Small intestine (tissue), 7 donors: ENCODE results near the gene OR2A14. TPM values are rescaled to one million over a fixed set of nuclear protein-coding genes. Genes with fewer than 3 reads are reported as not detected.
"Not testable (repeated sequence)": the region's sequence is repeated elsewhere in the genome, so short reads cannot be mapped to it uniquely, and the experiment has no call there.

Experiments used
- DNase-seq, 2 donors: peaks; one replicate each; pipeline versions ENCODE4 v3.0.0 to v3.0.0-alpha.2; 2013
- FAIRE-seq: peaks from 2 replicates; lab custom pipeline; 2012; peaks lifted over from hg19 to GRCh38; lab: Jason Lieb, UNC
- H3K27ac ChIP-seq, 3 donors: one replicate each; pipeline ENCODE4 v1.5.1; 2013; ENCODE audit warnings: low read length in 2 of 3, mild to moderate bottlenecking in 2 of 3, control low read depth in 1 of 3, inconsistent platforms in 1 of 3, low read depth in 1 of 3, moderate library complexity in 1 of 3
- H3K27me3 ChIP-seq, 3 donors: one replicate each; pipeline ENCODE4 v1.6.1; 2013; ENCODE audit warnings: low read length in 3 of 3, inconsistent platforms in 1 of 3; ENCODE audit not compliant: control insufficient read depth in 3 of 3, insufficient read depth in 3 of 3
- H3K36me3 ChIP-seq, 3 donors: one replicate each; pipeline ENCODE4 v1.6.1; 2013; ENCODE audit warnings: low read length in 3 of 3, inconsistent platforms in 1 of 3, low read depth in 1 of 3, mild to moderate bottlenecking in 1 of 3, moderate library complexity in 1 of 3; ENCODE audit not compliant: control insufficient read depth in 3 of 3, insufficient read depth in 2 of 3
- H3K4me1 ChIP-seq, 3 donors: one replicate each; pipeline ENCODE4 v1.6.1; 2013; ENCODE audit warnings: low read length in 2 of 3, inconsistent platforms in 1 of 3, low read depth in 1 of 3, mild to moderate bottlenecking in 1 of 3, moderate library complexity in 1 of 3; ENCODE audit not compliant: control insufficient read depth in 3 of 3, insufficient read depth in 2 of 3
- H3K4me3 ChIP-seq, 3 donors: one replicate each; pipeline ENCODE4 v1.5.1; 2013; ENCODE audit warnings: low read length in 3 of 3, control low read depth in 1 of 3, inconsistent platforms in 1 of 3, low read depth in 1 of 3, mild to moderate bottlenecking in 1 of 3, moderate library complexity in 1 of 3
- H3K9me3 ChIP-seq, 2 donors: one replicate each; pipeline ENCODE4 v1.6.1; 2013; ENCODE audit warnings: low read depth in 1 of 2, low read length in 1 of 2; ENCODE audit not compliant: control insufficient read depth in 2 of 2, insufficient read depth in 1 of 2
- WGBS, 3 donors: extraction: QIAGEN DNeasy Blood & Tissue Kit; methylation state at CpG; one replicate each; pipeline ENCODE4 v1.1.7; 2013; 5-methylcytosine and 5-hydroxymethylcytosine counted together
- polyA plus RNA-seq, 4 donors: library from polyadenylated mRNA; stranded (reverse) in 3 of 4; unstranded in 1 of 4; fragments of 200-250 nt in 3 of 4; fragments of 120-200 nt in 1 of 4; gene quantifications; one replicate each; pipeline versions ENCODE4 v1.2.1 to v1.2.3, GENCODE V29; 2013
- donor health status: healthy with polysubstance abuse.
- donor health status: control.
- donor health status: control.
- donor health status: Bipolar disorder and iron deficiency.
- donor health status: healthy.

Gene OR2A14
- polyA plus RNA-seq, 4 donors = 0.07 TPM; not detected in 3

GRCh38 chr7:144105211-144105610 is 17.8 kb upstream of the OR2A14 start:
- no peak overlapping the region for H3K27ac ChIP-seq
- no peaks in the 10 kb centered on the region for H3K9me3 ChIP-seq
- H3K4me1 ChIP-seq = no peaks in the 10 kb centered on the region
- FAIRE-seq (no peak), DNase-seq (no peak)
- no peaks in the 10 kb centered on the region for H3K36me3 ChIP-seq
- H3K27me3 ChIP-seq = no peaks in the 10 kb centered on the region
- H3K4me3 ChIP-seq = no peak overlapping the region

GRCh38 chr7:144109283-144109682 is 13.7 kb upstream of the OR2A14 start, which contains the start of gene OR2A2:
OR2A2 (plus strand) TSS chr7:144109583; CDS start chr7:144109583, 0 bp downstream.
- Histone ChIP-seq H3K4me1 (no peaks in the 10 kb centered on the region), H3K27ac (no peak within 1 kb of the TSS), H3K27me3 (no peaks in the 10 kb centered on the region), H3K9me3 (no peaks in the 10 kb centered on the region), H3K4me3 (no peak within 1 kb of the TSS), H3K36me3 (no peaks in the 10 kb centered on the region)
- DNase-seq (no peak), FAIRE-seq (no peak)
- WGBS, 3 donors = 87 to 91% (median 87%) methylated on average over 2 of the region's 2 CpGs

GRCh38 chr7:144110272-144110671 is 12.7 kb upstream of the OR2A14 start:
- H3K27ac ChIP-seq = no peak overlapping the region
- WGBS, 3 donors = 71 to 75% (median 71%) methylated on average over 5 of the region's 5 CpGs
- H3K27me3 ChIP-seq = no peaks in the 10 kb centered on the region
- H3K36me3 ChIP-seq = no peaks in the 10 kb centered on the region
- H3K4me3 ChIP-seq = no peak overlapping the region
- no peaks in the 10 kb centered on the region for H3K4me1 ChIP-seq
- FAIRE-seq (no peak), DNase-seq (no peak)
- no peaks in the 10 kb centered on the region for H3K9me3 ChIP-seq

GRCh38 chr7:144113651-144114050 is 9.3 kb upstream of the OR2A14 start:
- Histone ChIP-seq H3K27ac (no peak overlapping the region), H3K27me3 (no peaks in the 10 kb centered on the region), H3K4me1 (no peaks in the 10 kb centered on the region), H3K36me3 (no peaks in the 10 kb centered on the region), H3K4me3 (no peak overlapping the region), H3K9me3 (no peaks in the 10 kb centered on the region)
- WGBS, 3 donors = 19 to 30% (median 24%) methylated on average over 1 of the region's 1 CpG
- DNase-seq = no peak
- no peak for FAIRE-seq

GRCh38 chr7:144118341-144118740 is 4.6 kb upstream of the OR2A14 start:
- no peak for FAIRE-seq
- no peaks in the 10 kb centered on the region for H3K9me3 ChIP-seq
- no peaks in the 10 kb centered on the region for H3K4me1 ChIP-seq
- WGBS, 3 donors = 70 to 81% (median 71%) methylated on average over 8 of the region's 8 CpGs
- no peak overlapping the region for H3K4me3 ChIP-seq
- H3K36me3 ChIP-seq = no peaks in the 10 kb centered on the region
- no peak overlapping the region for H3K27ac ChIP-seq
- H3K27me3 ChIP-seq = no peaks in the 10 kb centered on the region
- no peak for DNase-seq

- Histone ChIP-seq H3K9me3 (no peaks in the 10 kb centered on the region), H3K4me1 (no peaks in the 10 kb centered on the region), H3K27ac (no peak overlapping the region), H3K27me3 (peaks cover 0 to 3% (median 0%) of the 10 kb centered on the region in 3 donors), H3K4me3 (no peak overlapping the region), H3K36me3 (no peaks in the 10 kb centered on the region)
- DNase-seq (peak; percentile 85 to 91), FAIRE-seq (no peak)
- 30 to 42% (median 31%) methylated on average over 6 of the region's 6 CpGs for WGBS, 3 donors
These were observed 4.8 kb downstream of the OR2A14 start for GRCh38 chr7:144127714-144128334.

GRCh38 chr7:144129601-144130000 is 6.6 kb downstream of the OR2A14 start:
- 89 to 93% (median 92%) methylated on average over 9 of the region's 9 CpGs for WGBS, 3 donors

GRCh38 chr7:144130730-144131129 is 7.8 kb downstream of the OR2A14 start:
- Histone ChIP-seq H3K4me1 (no peaks in the 10 kb centered on the region), H3K27me3 (peaks cover 0 to 3% (median 0%) of the 10 kb centered on the region in 3 donors), H3K36me3 (no peaks in the 10 kb centered on the region), H3K27ac (no peak overlapping the region), H3K9me3 (no peaks in the 10 kb centered on the region), H3K4me3 (no peak overlapping the region)
- FAIRE-seq = no peak
- 65 to 71% (median 66%) methylated on average over 2 of the region's 2 CpGs for WGBS, 3 donors
- no peak for DNase-seq

More at GRCh38 chr7:144129601-144130000, 6.6 kb downstream of the OR2A14 start:
- not testable (repeated sequence) for H3K36me3 ChIP-seq, H3K4me3 ChIP-seq, H3K27me3 ChIP-seq, FAIRE-seq, H3K4me1 ChIP-seq, H3K9me3 ChIP-seq, DNase-seq, H3K27ac ChIP-seq

- Histone ChIP-seq H3K27ac (no peak overlapping the region), H3K27me3 (peaks cover 0 to 3% (median 0%) of the 10 kb centered on the region in 3 donors), H3K4me3 (no peak overlapping the region), H3K4me1 (no peaks in the 10 kb centered on the region), H3K9me3 (no peaks in the 10 kb centered on the region), H3K36me3 (no peaks in the 10 kb centered on the region)
- WGBS, 3 donors = 72 to 80% (median 76%) methylated on average over 3 of the region's 3 CpGs
- no peak for FAIRE-seq
- DNase-seq = no peak
These were observed 9.3 kb downstream of the OR2A14 start for GRCh38 chr7:144132262-144132661.
